ENCODE results near the gene LAMA5. TPM values are rescaled to one million over a fixed set of nuclear protein-coding genes. Genes with fewer than 3 reads are reported as not detected.

Gene LAMA5
- total and polyA plus RNA-seq, 2 donors (not counting 1 experiment from before 2014, with no cell fraction given): 52.9 to 83.5 TPM

DNA sequence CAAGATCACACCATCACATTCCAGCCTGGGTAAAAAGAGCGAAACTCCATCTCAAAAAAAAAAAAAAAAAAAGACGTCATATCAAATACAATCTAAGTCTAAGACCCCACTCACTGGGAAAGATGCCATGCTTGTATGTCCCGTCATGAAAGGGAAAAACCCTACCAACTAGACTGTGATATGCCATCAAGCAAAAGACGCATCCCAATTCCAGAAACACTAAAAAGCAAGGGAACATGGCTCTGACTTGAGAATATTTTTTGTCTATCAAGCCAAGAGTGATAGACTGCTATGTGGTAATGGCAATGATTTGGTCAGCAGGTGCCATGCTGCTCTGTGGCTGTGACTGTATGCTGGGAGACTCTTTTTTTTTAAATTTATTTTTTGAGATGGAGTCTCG lies 23.0 kb downstream of the LAMA5 start:
- H3K9ac ChIP-seq (ENCODE audit: low read length): no peak overlapping the region
- H3K4me2 ChIP-seq (replicated peaks; ENCODE audit: low read depth, low read length, poor library complexity, severe bottlenecking): no peak overlapping the region
- no peak overlapping the region for H3K27ac Mint-ChIP-seq
- no peak for TF ChIP-seq EZH2 (IDR thresholded peaks at IDR 0.05; ENCODE audit: borderline replicate concordance, insufficient read depth, low read depth, low read length, poor library complexity, severe bottlenecking)
- TF ChIP-seq CTCF (IDR thresholded peaks at IDR 0.05): no peak
- no peaks in the 10 kb centered on the region for H3K27me3 Mint-ChIP-seq
- ChIA-PET CTCF (interaction anchor here (1.4 kb wide), 1 partner anchor 38 kb away, joined by 5 read pairs; no protein-coding TSS in a partner anchor), POLR2A (interaction anchor here (0.6 kb wide), 1 partner anchor 11 kb away, joined by 5 read pairs; no protein-coding TSS in a partner anchor)
- DNase-seq (no peak), ATAC-seq (ENCODE audit: low read depth) (no peak)
- no peaks in the 10 kb centered on the region for H3K27me3 ChIP-seq (replicated peaks in 1 of 4; ENCODE audit: control extremely low read depth in 1 of 4, control insufficient read depth in 3 of 4, insufficient read depth in 4 of 4, low read length in 3 of 4)
- H3K9me3 ChIP-seq (ENCODE audit: control extremely low read depth in 1 of 3, control insufficient read depth in 2 of 3, insufficient read depth in 1 of 3, low read length in 2 of 3): no peaks in the 10 kb centered on the region
- no peaks in the 10 kb centered on the region for H3K36me3 ChIP-seq (replicated peaks in 1 of 2; ENCODE audit: control extremely low read depth in 1 of 2, control insufficient read depth in 1 of 2, extremely low read depth in 1 of 2, insufficient read depth in 2 of 2, low read length in 1 of 2)
- no peak overlapping the region for H3K4me3 ChIP-seq (ENCODE audit: control extremely low read depth in 1 of 5, extremely low read depth in 1 of 5, insufficient read depth in 1 of 5, low read depth in 2 of 5, low read length in 4 of 5)
- no peak overlapping the region for H3K27ac ChIP-seq (ENCODE audit: low read length in 2 of 2)
- H3K4me1 ChIP-seq (ENCODE audit: control insufficient read depth in 2 of 2, insufficient read depth in 2 of 2, low read length in 2 of 2): peaks cover 12 to 17% of the 10 kb centered on the region in 2 donors
- intact Hi-C loops (cut with micrococcal nuclease): no loop called here
- peaks cover 12% of the 10 kb centered on the region for H3K4me1 Mint-ChIP-seq
- H3K4me3 Mint-ChIP-seq: no peak overlapping the region
- H3K9me3 Mint-ChIP-seq (ENCODE audit: insufficient read depth): peaks cover 3% of the 10 kb centered on the region
- no peak overlapping the region for H2AFZ ChIP-seq (ENCODE audit: insufficient read depth, low read depth, low read length, poor library complexity, severe bottlenecking)
- WGBS (ENCODE audit: insufficient coverage): 100% methylated on average over 1 of the region's 5 CpGs
- no peaks in the 10 kb centered on the region for H4K20me1 ChIP-seq (ENCODE audit: control insufficient read depth, insufficient read depth, low read length, poor library complexity, severe bottlenecking)
- H3K79me2 ChIP-seq (ENCODE audit: control insufficient read depth, insufficient read depth, low read length): no peaks in the 10 kb centered on the region

DNA sequence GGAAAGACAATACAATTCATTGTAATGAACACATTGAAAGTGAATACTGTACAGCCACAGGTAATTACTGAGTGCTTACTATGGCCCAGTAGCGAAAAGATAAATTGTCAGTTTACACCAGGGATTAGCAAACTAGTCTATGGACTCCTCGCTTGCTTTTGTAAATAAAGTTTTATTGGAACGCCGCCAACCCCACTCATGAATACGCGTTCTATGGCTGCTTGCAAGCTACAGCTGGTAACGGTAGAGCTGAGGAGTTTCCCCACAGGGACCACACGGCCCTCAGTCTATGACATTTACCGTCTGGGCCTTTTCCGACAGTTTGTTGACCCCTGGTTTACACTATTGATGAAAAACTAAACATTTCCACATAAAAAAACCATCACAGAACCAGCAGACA lies 24.2 kb downstream of the LAMA5 start:
- peak overlapping the region; percentile 3 for H3K27ac Mint-ChIP-seq
- ATAC-seq (ENCODE audit: low read depth): no peak

More for the DNA sequence above, 24.2 kb downstream of the LAMA5 start:
- intact Hi-C loops (cut with micrococcal nuclease): no loop called here
- no peaks in the 10 kb centered on the region for H3K27me3 ChIP-seq (replicated peaks in 1 of 4; ENCODE audit: control extremely low read depth in 1 of 4, control insufficient read depth in 3 of 4, insufficient read depth in 4 of 4, low read length in 3 of 4)
- CTCF ChIA-PET: interaction anchor here (1.5 kb wide), 1 partner anchor 42 kb away, joined by 4 read pairs; no protein-coding TSS in a partner anchor
- peaks cover 23% of the 10 kb centered on the region for H3K4me1 Mint-ChIP-seq
- H3K9me3 ChIP-seq (ENCODE audit: control extremely low read depth in 1 of 3, control insufficient read depth in 2 of 3, insufficient read depth in 1 of 3, low read length in 2 of 3): peaks cover 0 to 8% (median 0%) of the 10 kb centered on the region in 3 donors
- H3K4me1 ChIP-seq (ENCODE audit: control insufficient read depth in 2 of 2, insufficient read depth in 2 of 2, low read length in 2 of 2): peaks cover 24 to 29% of the 10 kb centered on the region in 2 donors
- H3K9me3 Mint-ChIP-seq (ENCODE audit: insufficient read depth): no peaks in the 10 kb centered on the region
- H3K4me2 ChIP-seq (replicated peaks; ENCODE audit: low read depth, low read length, poor library complexity, severe bottlenecking): no peak overlapping the region
- H3K79me2 ChIP-seq (ENCODE audit: control insufficient read depth, insufficient read depth, low read length): no peaks in the 10 kb centered on the region
- WGBS (ENCODE audit: insufficient coverage): 96% methylated on average over 10 of the region's 10 CpGs
- no peak overlapping the region for H2AFZ ChIP-seq (ENCODE audit: insufficient read depth, low read depth, low read length, poor library complexity, severe bottlenecking)
- no peak for TF ChIP-seq EZH2 (IDR thresholded peaks at IDR 0.05; ENCODE audit: borderline replicate concordance, insufficient read depth, low read depth, low read length, poor library complexity, severe bottlenecking)
- TF ChIP-seq CTCF (IDR thresholded peaks at IDR 0.05): no peak
- H3K27ac ChIP-seq (ENCODE audit: low read length in 2 of 2): no peak overlapping the region
- POLR2A ChIA-PET: interaction anchor here (0.6 kb wide), 1 partner anchor 11 kb away, joined by 4 read pairs; no protein-coding TSS in a partner anchor
- H3K27me3 Mint-ChIP-seq: no peaks in the 10 kb centered on the region
- no peak overlapping the region for H3K4me3 ChIP-seq (ENCODE audit: control extremely low read depth in 1 of 5, extremely low read depth in 1 of 5, insufficient read depth in 1 of 5, low read depth in 2 of 5, low read length in 4 of 5)
- DNase-seq: no peak
- no peak overlapping the region for H3K4me3 Mint-ChIP-seq
- H3K9ac ChIP-seq (ENCODE audit: low read length): no peak overlapping the region
- H3K36me3 ChIP-seq (replicated peaks in 1 of 2; ENCODE audit: control extremely low read depth in 1 of 2, control insufficient read depth in 1 of 2, extremely low read depth in 1 of 2, insufficient read depth in 2 of 2, low read length in 1 of 2): no peaks in the 10 kb centered on the region
- no peaks in the 10 kb centered on the region for H4K20me1 ChIP-seq (ENCODE audit: control insufficient read depth, insufficient read depth, low read length, poor library complexity, severe bottlenecking)

All from B cell (primary cell).